GM21423 (cell line): ENCODE measurements around the gene STEEP1.

Source experiments
- ATAC-seq: cut with Tn5 transposase; IDR thresholded peaks from one replicate; pipeline ENCODE4 v1.9.1; 2021; ENCODE audit warnings: mild to moderate bottlenecking, moderate library complexity; ENCODE audit not compliant: unreplicated experiment

Gene STEEP1

DNA sequence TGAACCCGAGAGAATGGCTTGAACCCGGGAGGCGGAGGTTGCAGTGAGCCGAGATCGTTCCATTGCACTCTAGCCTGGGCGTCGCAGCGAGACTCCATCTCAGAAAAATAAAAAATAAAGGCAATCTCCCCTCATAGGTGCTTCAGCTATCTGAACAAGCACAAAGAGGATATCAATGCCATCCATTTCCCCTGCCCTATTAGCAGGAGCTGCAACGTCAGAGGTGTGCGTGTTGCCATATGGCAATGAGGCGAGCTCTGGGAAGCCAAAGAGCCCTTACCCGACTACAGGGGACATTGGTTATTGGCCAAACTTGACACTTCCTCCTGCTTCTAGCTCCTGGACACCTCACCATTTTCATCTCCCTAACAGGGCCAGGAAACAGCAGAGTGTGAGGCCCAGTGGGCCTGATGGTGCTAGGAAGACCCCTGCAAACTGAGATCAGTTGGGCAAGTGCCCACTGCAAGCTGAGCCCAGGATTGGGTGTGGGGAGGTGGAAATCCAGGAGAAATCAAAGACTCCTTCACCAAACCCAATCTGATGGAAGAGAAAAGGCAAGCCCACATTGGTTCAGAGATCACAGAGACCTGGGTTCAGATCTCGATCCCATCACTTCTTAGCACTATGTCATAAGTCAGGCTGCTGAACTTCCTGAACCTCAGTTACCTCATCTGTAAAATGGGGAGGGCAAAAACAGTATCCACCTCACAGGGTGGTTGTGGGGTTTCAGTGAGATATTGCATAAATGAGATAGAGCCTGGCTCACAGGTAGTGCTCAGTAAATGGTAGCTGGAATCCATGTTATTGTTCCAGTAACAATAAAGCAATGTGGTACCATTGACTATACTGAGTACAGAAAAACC lies 75.8 kb downstream of the STEEP1 start:
- no peak for ATAC-seq

DNA sequence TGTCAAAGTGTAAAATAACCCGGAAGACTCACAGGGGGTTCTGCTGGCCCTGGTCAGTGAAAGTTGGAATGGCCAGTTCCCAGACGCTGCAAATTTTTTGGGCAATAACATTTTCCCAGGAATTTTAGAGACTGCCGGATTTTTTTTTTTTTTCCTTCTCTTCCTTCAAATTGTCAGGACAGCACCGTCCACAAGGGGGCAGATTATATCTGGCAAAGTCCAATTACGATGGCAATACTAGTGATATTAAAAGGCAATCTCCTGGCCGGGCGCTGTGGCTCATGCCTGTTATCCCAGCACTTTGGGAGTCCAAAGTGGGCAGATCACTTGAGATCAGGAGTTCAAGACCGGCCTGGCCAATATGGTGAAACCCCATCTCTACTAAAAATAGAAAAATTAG lies 76.5 kb downstream of the STEEP1 start:
- no peak for ATAC-seq
